ENCODE data around the gene RPS21. TPM values are rescaled to one million over a fixed set of nuclear protein-coding genes. Genes with fewer than 3 reads are reported as not detected.
A peak's percentile ranks its signal among the peaks of the same experiment; 100 is the strongest.

The RPS21 gene
- total RNA-seq, 4 donors from 2014 or later: 1,371 to 3,195 (median 1,826) TPM

DNA sequence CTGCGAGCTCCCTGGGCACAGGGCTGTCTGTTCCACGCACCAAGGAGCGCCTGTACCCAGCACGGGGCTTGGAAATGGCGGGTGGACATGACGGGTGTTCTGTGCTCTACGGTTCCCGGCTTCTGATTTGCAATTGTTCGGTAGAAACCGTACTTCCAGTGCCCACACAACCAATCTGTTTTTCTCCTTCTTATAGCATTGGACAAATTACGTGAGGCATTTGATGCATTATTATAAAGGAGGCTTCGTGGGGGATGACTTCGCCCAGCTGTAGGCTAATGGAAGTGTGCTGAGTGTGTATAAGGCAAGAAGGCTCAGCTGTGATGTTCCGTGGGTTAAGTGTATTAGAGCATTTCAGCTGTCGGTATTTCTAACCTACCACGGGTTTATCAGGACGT lies 9.8 kb upstream of the RPS21 start:
- no peak for TF ChIP-seq POLR2A (IDR thresholded peaks at IDR 0.05)
- TF ChIP-seq EP300 (IDR thresholded peaks at IDR 0.05): no peak
- TF ChIP-seq, protein P1, sequence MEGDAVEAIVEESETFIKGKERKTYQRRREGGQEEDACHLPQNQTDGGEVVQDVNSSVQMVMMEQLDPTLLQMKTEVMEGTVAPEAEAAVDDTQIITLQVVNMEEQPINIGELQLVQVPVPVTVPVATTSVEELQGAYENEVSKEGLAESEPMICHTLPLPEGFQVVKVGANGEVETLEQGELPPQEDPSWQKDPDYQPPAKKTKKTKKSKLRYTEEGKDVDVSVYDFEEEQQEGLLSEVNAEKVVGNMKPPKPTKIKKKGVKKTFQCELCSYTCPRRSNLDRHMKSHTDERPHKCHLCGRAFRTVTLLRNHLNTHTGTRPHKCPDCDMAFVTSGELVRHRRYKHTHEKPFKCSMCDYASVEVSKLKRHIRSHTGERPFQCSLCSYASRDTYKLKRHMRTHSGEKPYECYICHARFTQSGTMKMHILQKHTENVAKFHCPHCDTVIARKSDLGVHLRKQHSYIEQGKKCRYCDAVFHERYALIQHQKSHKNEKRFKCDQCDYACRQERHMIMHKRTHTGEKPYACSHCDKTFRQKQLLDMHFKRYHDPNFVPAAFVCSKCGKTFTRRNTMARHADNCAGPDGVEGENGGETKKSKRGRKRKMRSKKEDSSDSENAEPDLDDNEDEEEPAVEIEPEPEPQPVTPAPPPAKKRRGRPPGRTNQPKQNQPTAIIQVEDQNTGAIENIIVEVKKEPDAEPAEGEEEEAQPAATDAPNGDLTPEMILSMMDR (IDR thresholded peaks at IDR 0.05): no peak
- Histone ChIP-seq H3K9me3 (no peaks in the 10 kb centered on the region), H3K4me1 (peaks cover 0 to 58% (median 21%) of the 10 kb centered on the region in 4 donors), H3K36me3 (no peaks in the 10 kb centered on the region), H3K4me3 (no peak overlapping the region), H3K27ac (peak overlapping the region in 3 of 4 donors; percentile 21 to 82 (median 75)), H3K27me3 (no peaks in the 10 kb centered on the region)
- no peak for DNase-seq (ENCODE audit: low spot score in 2 of 2)
- WGBS, 2 donors: 82 to 83% methylated on average over 17 of the region's 17 CpGs

DNA sequence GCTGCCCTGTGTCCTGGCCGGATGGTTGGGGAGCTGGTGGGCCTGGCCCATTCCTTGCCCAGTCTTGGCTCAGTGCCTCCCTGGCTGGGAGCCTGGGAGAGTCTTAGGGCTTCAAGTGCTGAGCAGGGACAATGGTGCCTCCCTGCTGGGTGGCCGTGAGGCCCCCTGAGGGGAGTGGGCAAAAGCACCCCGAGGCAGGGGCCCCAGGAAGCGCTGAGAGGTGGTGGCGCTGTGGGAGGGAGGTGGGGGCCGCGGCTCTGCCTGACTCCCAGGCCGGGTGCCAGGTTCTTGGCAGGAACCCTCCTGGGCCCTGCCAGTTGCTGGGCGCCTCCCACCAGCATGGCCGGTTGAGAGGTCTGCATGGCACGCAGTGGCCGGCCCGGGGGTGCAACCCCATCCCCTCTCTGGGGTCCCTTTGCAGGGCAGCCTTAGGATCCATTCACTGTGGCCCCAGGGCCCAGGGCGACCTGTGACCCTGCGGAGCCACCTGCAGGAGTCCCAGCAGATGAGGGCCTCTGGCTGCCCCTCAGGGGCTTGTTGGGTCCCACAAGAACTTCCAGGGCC lies 9.2 kb upstream of the RPS21 start:
- Histone ChIP-seq H3K27me3 (no peaks in the 10 kb centered on the region), H3K27ac (peak overlapping the region in 2 of 4 donors; percentile 40 to 75), H3K36me3 (no peaks in the 10 kb centered on the region), H3K4me3 (no peak overlapping the region), H3K9me3 (no peaks in the 10 kb centered on the region), H3K4me1 (peaks cover 0 to 63% (median 25%) of the 10 kb centered on the region in 4 donors)
- 49 to 53% methylated on average over 10 to 11 of the region's 15 CpGs for WGBS, 2 donors
- TF ChIP-seq, protein P1 (IDR thresholded peaks at IDR 0.05): no peak
- TF ChIP-seq EP300 (IDR thresholded peaks at IDR 0.05): no peak
- no peak for TF ChIP-seq POLR2A (IDR thresholded peaks at IDR 0.05)
- DNase-seq (ENCODE audit: low spot score in 2 of 2): no peak

DNA sequence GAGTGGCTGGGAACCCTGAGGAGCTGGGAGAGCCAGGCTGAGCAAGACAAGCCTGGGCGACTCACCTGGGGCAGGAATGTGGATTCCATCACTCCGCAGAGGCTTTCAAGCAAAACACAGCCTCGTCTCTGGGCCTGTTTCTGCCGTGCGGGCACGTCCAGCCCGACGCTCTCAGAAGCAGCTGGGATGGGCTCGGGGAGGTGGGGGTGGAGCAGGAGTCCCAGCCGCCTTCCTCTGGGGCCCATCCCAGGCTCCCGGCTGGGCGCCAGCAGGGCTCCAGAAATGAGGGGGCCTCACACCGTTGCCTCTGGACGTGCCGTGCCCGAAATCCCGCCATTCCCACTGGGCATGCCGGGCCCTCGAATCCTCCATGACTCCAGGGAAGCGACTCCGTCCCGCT lies 8.7 kb upstream of the RPS21 start:
- DNase-seq (ENCODE audit: low spot score in 2 of 2): no peak
- Histone ChIP-seq H3K27me3 (no peaks in the 10 kb centered on the region), H3K4me1 (peaks cover 0 to 65% (median 25%) of the 10 kb centered on the region in 4 donors), H3K9me3 (no peaks in the 10 kb centered on the region), H3K4me3 (no peak overlapping the region), H3K27ac (peak overlapping the region in 2 of 4 donors; percentile 40 to 75), H3K36me3 (no peaks in the 10 kb centered on the region)
- TF ChIP-seq POLR2A (IDR thresholded peaks at IDR 0.05) (no peak), EP300 (IDR thresholded peaks at IDR 0.05) (no peak)
- TF ChIP-seq, protein P1 (IDR thresholded peaks at IDR 0.05): no peak
- WGBS, 2 donors: 70% methylated on average over 18 of the region's 22 CpGs; no CpG with 5 or more reads in 1 of the 2 donors

DNA sequence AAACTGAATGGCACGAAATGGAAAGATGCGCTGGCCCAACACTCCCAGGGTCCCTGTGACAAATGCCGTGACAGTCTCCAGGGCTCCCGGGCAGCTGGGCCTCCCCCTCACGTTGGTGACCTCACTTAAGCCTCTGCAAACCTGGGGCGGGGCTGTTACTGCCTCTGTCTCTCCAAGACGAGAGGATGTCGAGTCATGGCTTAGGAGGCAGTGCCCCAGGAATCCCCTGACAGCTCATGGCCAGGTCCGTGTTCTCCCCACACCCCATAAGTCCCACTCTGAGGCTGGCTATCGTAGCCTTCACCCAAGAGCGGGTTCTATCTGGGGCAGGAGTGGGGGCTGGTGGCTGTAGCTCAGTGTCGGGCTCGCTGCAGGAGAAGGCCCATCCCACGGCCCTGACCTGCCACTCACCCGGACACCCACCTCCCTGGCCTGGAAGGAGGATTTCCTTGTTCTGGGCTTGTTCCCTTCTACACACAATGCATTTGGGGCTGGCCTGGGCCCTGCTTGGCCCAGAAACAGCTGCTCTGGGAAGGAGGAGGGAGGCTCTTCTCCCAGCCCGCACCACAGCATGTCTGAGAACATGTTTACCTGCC lies 5.6 kb upstream of the RPS21 start:
- H3K36me3 ChIP-seq: no peaks in the 10 kb centered on the region
- H3K9me3 ChIP-seq: no peaks in the 10 kb centered on the region
- peak overlapping the region; percentile 4 to 71 (median 41) for H3K27ac ChIP-seq
- no peak for TF ChIP-seq EP300 (IDR thresholded peaks at IDR 0.05)
- TF ChIP-seq, protein P1 (IDR thresholded peaks at IDR 0.05): no peak
- TF ChIP-seq POLR2A (IDR thresholded peaks at IDR 0.05): no peak
- H3K4me3 ChIP-seq: no peak overlapping the region
- 55 to 67% methylated on average over 11 to 13 of the region's 16 CpGs for WGBS, 2 donors
- peaks cover 0 to 58% (median 28%) of the 10 kb centered on the region in 4 donors for H3K4me1 ChIP-seq
- no peaks in the 10 kb centered on the region for H3K27me3 ChIP-seq
- DNase-seq (ENCODE audit: low spot score in 2 of 2): no peak

DNA sequence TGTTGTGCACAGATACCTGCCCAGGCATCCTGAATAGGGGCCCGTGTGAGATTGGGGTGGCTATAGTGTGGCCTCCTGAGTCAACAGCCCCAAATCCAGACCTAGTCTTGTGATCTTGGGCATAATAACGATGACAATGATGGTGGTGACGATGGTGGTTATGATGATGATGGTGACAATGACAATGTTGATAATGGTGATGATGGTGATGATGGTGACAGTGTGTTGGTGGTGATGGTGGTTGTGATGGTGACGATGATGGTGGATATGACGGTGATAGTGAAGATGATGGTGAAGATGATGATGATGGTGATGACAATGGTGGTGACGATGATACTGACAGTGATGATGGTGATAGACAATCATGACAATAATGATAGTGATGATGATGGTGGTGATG lies 5.1 kb upstream of the RPS21 start:
- Histone ChIP-seq H3K9me3 (no peaks in the 10 kb centered on the region), H3K4me1 (peaks cover 0 to 53% (median 25%) of the 10 kb centered on the region in 4 donors), H3K4me3 (no peak overlapping the region), H3K27me3 (no peaks in the 10 kb centered on the region), H3K27ac (peak overlapping the region in 2 of 4 donors; percentile 69 to 71), H3K36me3 (no peaks in the 10 kb centered on the region)
- WGBS, 2 donors: 91 to 98% methylated on average over 6 of the region's 6 CpGs
- no peak for DNase-seq (ENCODE audit: low spot score in 2 of 2)
- no peak for TF ChIP-seq EP300 (IDR thresholded peaks at IDR 0.05)
- TF ChIP-seq, protein P1 (IDR thresholded peaks at IDR 0.05): no peak
- no peak for TF ChIP-seq POLR2A (IDR thresholded peaks at IDR 0.05)
